ENCODE data around the gene SNX33. TPM values are rescaled to one million over a fixed set of nuclear protein-coding genes. Genes with fewer than 3 reads are reported as not detected.

SNX33 gene
- total and polyA plus RNA-seq, 2 of the 13 experiments (the other 11 are each of a cell fraction or from before 2014, with no cell fraction given), result 11.0 to 11.6 TPM

- TF ChIP-seq SP140L (CRISPR knock-in tag; IDR thresholded peaks at IDR 0.05; ENCODE audit: borderline replicate concordance), result no peak
- no peak for TF ChIP-seq PLRG1 (conservative IDR thresholded peaks at IDR 0.05)
- TF ChIP-seq MXD3 (CRISPR knock-in tag; IDR thresholded peaks at IDR 0.05), result no peak
- no peak for TF ChIP-seq ATRX (CRISPR knock-in tag; IDR thresholded peaks at IDR 0.05; ENCODE audit: borderline replicate concordance)
- no peak for TF ChIP-seq STAG1 (CRISPR knock-in tag; IDR thresholded peaks at IDR 0.05)
- no peak for TF ChIP-seq ZNF781 (CRISPR knock-in tag; IDR thresholded peaks at IDR 0.05; ENCODE audit: borderline replicate concordance, not compliant biosample characterization)
- no peak for TF ChIP-seq SNRNP70 (IDR thresholded peaks at IDR 0.05; ENCODE audit: low read depth, low read length)
- no peak for TF ChIP-seq ZNF766 (CRISPR knock-in tag; IDR thresholded peaks at IDR 0.05; ENCODE audit: borderline replicate concordance)
- no peak for TF ChIP-seq ZNF12 (CRISPR knock-in tag; IDR thresholded peaks at IDR 0.05)
- TF ChIP-seq GPN1 (CRISPR knock-in tag; IDR thresholded peaks at IDR 0.05; ENCODE audit: borderline replicate concordance), result no peak
- TF ChIP-seq ZSCAN29 (CRISPR knock-in tag; conservative IDR thresholded peaks at IDR 0.05), result no peak
- TF ChIP-seq ZNF383 (CRISPR knock-in tag; IDR thresholded peaks at IDR 0.05; ENCODE audit: borderline replicate concordance), result no peak
- no peak for TF ChIP-seq NCOA5 (CRISPR knock-in tag; IDR thresholded peaks at IDR 0.05)
- TF ChIP-seq PPARG (CRISPR knock-in tag; conservative IDR thresholded peaks at IDR 0.05), result peak; percentile 88
- no peak for TF ChIP-seq ZFP36L2 (CRISPR knock-in tag; IDR thresholded peaks at IDR 0.05)
- no peak for TF ChIP-seq ZNF512B (CRISPR knock-in tag; IDR thresholded peaks at IDR 0.05; ENCODE audit: borderline replicate concordance)
- TF ChIP-seq ZNF629 (CRISPR knock-in tag; conservative IDR thresholded peaks at IDR 0.05), result no peak
- TF ChIP-seq CEBPG (CRISPR knock-in tag; IDR thresholded peaks at IDR 0.05), result no peak
- no peak for TF ChIP-seq ZNF850 (CRISPR knock-in tag; conservative IDR thresholded peaks at IDR 0.05)
- no peak for TF ChIP-seq UBTF (CRISPR knock-in tag; IDR thresholded peaks at IDR 0.05)
- peak; percentile 85 for TF ChIP-seq RXRB (CRISPR knock-in tag; IDR thresholded peaks at IDR 0.05; ENCODE audit: borderline replicate concordance)
- TF ChIP-seq ZNF614 (CRISPR knock-in tag; IDR thresholded peaks at IDR 0.05; ENCODE audit: borderline replicate concordance), result no peak
- TF ChIP-seq CHD4 (IDR thresholded peaks at IDR 0.05; ENCODE audit: borderline replicate concordance, low read length), result no peak
- TF ChIP-seq TFAP4 (IDR thresholded peaks at IDR 0.05; ENCODE audit: borderline replicate concordance, low read depth), result no peak
- no peak for TF ChIP-seq MAFF (IDR thresholded peaks at IDR 0.05; ENCODE audit: low read depth, low read length)
- no peak for TF ChIP-seq TP53 (CRISPR knock-in tag; conservative IDR thresholded peaks at IDR 0.05)
- TF ChIP-seq ARHGAP35 (CRISPR knock-in tag; IDR thresholded peaks at IDR 0.05; ENCODE audit: borderline replicate concordance), result no peak
Observed at GRCh38 chr15:75663931-75664421, 16.3 kb downstream of the SNX33 start (continued).
